Caco-2 (cell line): ENCODE data around the gene MRPS18B. TPM values are rescaled to one million over a fixed set of nuclear protein-coding genes. Genes with fewer than 3 reads are reported as not detected.
A peak's percentile ranks its signal among the peaks of the same experiment; 100 is the strongest.
"Not testable (repeated sequence)": the region's sequence is repeated elsewhere in the genome, so short reads cannot be mapped to it uniquely, and the experiment has no call there.

Experiments
- BruUV-seq: library from RNA; stranded (reverse); fragments of 400-500 nt; replicated peaks from 2 replicates; lab custom pipeline; 2021; lab: Mats Ljungman, UMichigan
- CTCF ChIA-PET: fragments of 300-600 bp; sonication (Branson Sonifier 250); formaldehyde crosslinking; loops from one replicate; lab custom pipeline; 2022; ENCODE audit warnings: antibody characterized with exemption; lab: Charles Lee
- POLR2A ChIA-PET: fragments of 300-600 bp; sonication (Branson Sonifier 250); formaldehyde crosslinking; loops from one replicate; lab custom pipeline; 2022; ENCODE audit warnings: antibody characterized with exemption; lab: Charles Lee
- DNase-seq, 2 experiments: peaks; one replicate each; pipeline versions ENCODE4 v3.0.0 to v3.0.0-alpha.2; 2020 to 2022
- H3K27me3 ChIP-seq: replicated peaks from 2 replicates; pipeline ENCODE4 v1.6.0; 2011; ENCODE audit warnings: low read length; ENCODE audit not compliant: control insufficient read depth, insufficient read depth
- H3K36me3 ChIP-seq: 2 replicates; pipeline ENCODE4 v1.5.1; 2011; ENCODE audit warnings: low read length; ENCODE audit not compliant: control insufficient read depth, insufficient read depth
- H3K4me1 ChIP-seq: fragments of 250-450 bp; sonication (Bioruptor Pico); 2 replicates; pipeline ENCODE4 v1.5.1; 2020; ENCODE audit warnings: mild to moderate bottlenecking
- H3K4me3 ChIP-seq: 2 replicates; pipeline ENCODE4 v1.5.1; 2011; ENCODE audit warnings: low read depth, mild to moderate bottlenecking, control low read depth, low read length
- H3K9me3 ChIP-seq: fragments of 250-450 bp; sonication (Bioruptor Pico); 2 replicates; pipeline ENCODE4 v1.5.1; 2020; ENCODE audit warnings: mild to moderate bottlenecking, moderate library complexity
- H3K27ac Mint-ChIP-seq: one replicate; pipeline ENCODE4 v1.8.0; 2022; ENCODE audit warnings: mixed read lengths; ENCODE audit not compliant: unreplicated experiment
- H3K27me3 Mint-ChIP-seq: one replicate; pipeline ENCODE4 v1.8.0; 2022; ENCODE audit warnings: mixed read lengths; ENCODE audit not compliant: insufficient read depth, unreplicated experiment
- H3K36me3 Mint-ChIP-seq: one replicate; pipeline ENCODE4 v1.8.0; 2022; ENCODE audit warnings: mild to moderate bottlenecking, mixed read lengths; ENCODE audit not compliant: insufficient read depth, unreplicated experiment
- H3K4me1 Mint-ChIP-seq: one replicate; pipeline ENCODE4 v1.8.0; 2022; ENCODE audit warnings: low read depth, mixed read lengths; ENCODE audit not compliant: unreplicated experiment
- H3K4me3 Mint-ChIP-seq: one replicate; pipeline ENCODE4 v1.8.0; 2022; ENCODE audit warnings: mild to moderate bottlenecking, moderate library complexity, mixed read lengths; ENCODE audit not compliant: unreplicated experiment
- H3K9me3 Mint-ChIP-seq: one replicate; pipeline ENCODE4 v1.8.0; 2022; ENCODE audit warnings: mixed read lengths; ENCODE audit not compliant: unreplicated experiment
- CTCF ChIP-seq, 2 experiments: fragments of 200-600 bp in 1 of 2; IDR thresholded peaks; 1 replicate in 1 of 2; 2 replicates in 1 of 2; pipeline versions ENCODE4 v1.5.1 to v1.8.0; 2011 to 2022; ENCODE audit warnings: antibody characterized with exemption in 1 of 2, control low read depth in 1 of 2, inconsistent platforms in 1 of 2, low read depth in 1 of 2, low read length in 1 of 2, mild to moderate bottlenecking in 1 of 2, moderate library complexity in 1 of 2; ENCODE audit not compliant: insufficient read depth in 1 of 2, severe bottlenecking in 1 of 2, unreplicated experiment in 1 of 2
- intact Hi-C: fragments of 100-400 bp; cut with micrococcal nuclease; formaldehyde crosslinking; loops from one replicate; pipeline ENCODE4 v1.10.0; 2022; ENCODE audit not compliant: unreplicated experiment
- total RNA-seq: library from RNA; stranded (reverse); gene quantifications from 2 replicates; pipeline ENCODE4 v1.2.3, GENCODE V29; 2022

The MRPS18B gene
- total RNA-seq, 1 experiment from 2014 or later = 62.6 TPM

GRCh38 chr6:30597315-30598144 lies 20.1 kb upstream of the MRPS18B start:
- not testable (repeated sequence) for H3K4me3 Mint-ChIP-seq, BruUV-seq
- H3K36me3 Mint-ChIP-seq = peaks cover 90% of the 10 kb centered on the region

GRCh38 chr6:30598912-30599624 lies 18.6 kb upstream of the MRPS18B start:
- H3K4me3 ChIP-seq = no peak overlapping the region
- DNase-seq = no peak
- intact Hi-C loops = loop anchor here (5.0 kb wide), 1 partner anchor 42 kb away; the partner anchor contains the start of genes GNL1 and PRR3
- Mint-ChIP-seq H3K4me3 (no peak overlapping the region), H3K27ac (no peak overlapping the region), H3K4me1 (no peaks in the 10 kb centered on the region), H3K9me3 (no peaks in the 10 kb centered on the region), H3K36me3 (peaks cover 94% of the 10 kb centered on the region), H3K27me3 (no peaks in the 10 kb centered on the region)
- ChIA-PET POLR2A (interaction anchor here (0.6 kb wide), 2 partner anchors 39 to 106 kb away, joined by 4 to 6 read pairs; no protein-coding TSS in a partner anchor), CTCF (interaction anchor here (0.6 to 1.2 kb wide), 2 partner anchors 58 to 132 kb away, joined by 4 read pairs; no protein-coding TSS in a partner anchor)
- no peaks in the 10 kb centered on the region for H3K9me3 ChIP-seq
- H3K27me3 ChIP-seq = no peaks in the 10 kb centered on the region
- TF ChIP-seq CTCF (IDR thresholded peaks at IDR 0.05; ENCODE audit: insufficient read depth in 1 of 2, low read depth in 1 of 2, low read length in 1 of 2, severe bottlenecking in 1 of 2, unreplicated experiment in 1 of 2) = no peak
- BruUV-seq = no TSS peak
- no peaks in the 10 kb centered on the region for H3K4me1 ChIP-seq
- H3K36me3 ChIP-seq = peaks cover 5% of the 10 kb centered on the region

More at GRCh38 chr6:30597315-30598144, 20.1 kb upstream of the MRPS18B start:
- ChIA-PET POLR2A (interaction anchor here (0.6 to 1.0 kb wide), 2 partner anchors 16 to 26 kb away, joined by 4 read pairs; partner anchors contain the start of gene ABCF1), CTCF (interaction anchor here (0.5 to 1.8 kb wide), 9 partner anchors 8 to 520 kb away, joined by 3 to 13 read pairs (median 4); no protein-coding TSS in a partner anchor)
- peak overlapping the region; percentile 82 for H3K27ac Mint-ChIP-seq
- peak; percentile 67 to 74 for TF ChIP-seq CTCF (IDR thresholded peaks at IDR 0.05; ENCODE audit: insufficient read depth in 1 of 2, low read depth in 1 of 2, low read length in 1 of 2, severe bottlenecking in 1 of 2, unreplicated experiment in 1 of 2)
- not testable (repeated sequence) for H3K4me1 Mint-ChIP-seq, H3K4me1 ChIP-seq, H3K9me3 ChIP-seq, H3K4me3 ChIP-seq, H3K9me3 Mint-ChIP-seq, H3K27me3 Mint-ChIP-seq, H3K36me3 ChIP-seq, H3K27me3 ChIP-seq
- intact Hi-C loops = loop anchor here (1.0 to 5.0 kb wide), 3 partner anchors 40 to 115 kb away; partner anchors contain the start of genes GNL1 and PRR3
- peak; percentile 84 to 87 for DNase-seq
